HG03108 (cell line): ENCODE data around the gene CTNNBL1.
A peak's percentile ranks its signal among the peaks of the same experiment; 100 is the strongest.
"Not testable (repeated sequence)": the region's sequence is repeated elsewhere in the genome, so short reads cannot be mapped to it uniquely, and the experiment has no call there.

ENCODE experiments used
- ATAC-seq: cut with Tn5 transposase; IDR thresholded peaks from one replicate; pipeline ENCODE4 v1.9.1; 2021; ENCODE audit warnings: moderate library complexity; ENCODE audit not compliant: unreplicated experiment

Gene CTNNBL1

GRCh38 chr20:37693635-37694626, at the start of gene CTNNBL1:
Gene CTNNBL1 (plus strand): TSS chr20:37694030. CDS start chr20:37694123, 93 bp downstream.
- peak; percentile 82 for ATAC-seq

- no peak for ATAC-seq
Observed at GRCh38 chr20:37644605-37645004, 49.2 kb upstream of the CTNNBL1 start.

GRCh38 chr20:37647946-37648345, 45.9 kb upstream of the CTNNBL1 start:
- no peak for ATAC-seq

GRCh38 chr20:37649017-37649416, 44.8 kb upstream of the CTNNBL1 start:
- ATAC-seq, result no peak

GRCh38 chr20:37649676-37650370, 44.0 kb upstream of the CTNNBL1 start:
- no peak for ATAC-seq

- no peak for ATAC-seq
Observed at GRCh38 chr20:37650661-37651060, 43.2 kb upstream of the CTNNBL1 start.

GRCh38 chr20:37651932-37652331, 41.9 kb upstream of the CTNNBL1 start:
- no peak for ATAC-seq

- ATAC-seq, result no peak
Observed at GRCh38 chr20:37656945-37657344, 36.9 kb upstream of the CTNNBL1 start.

GRCh38 chr20:37657924-37658804, 35.7 kb upstream of the CTNNBL1 start:
- no peak for ATAC-seq

GRCh38 chr20:37661519-37661918, 32.3 kb upstream of the CTNNBL1 start:
- no peak for ATAC-seq

GRCh38 chr20:37662308-37662707, 31.5 kb upstream of the CTNNBL1 start:
- ATAC-seq, result no peak

GRCh38 chr20:37664595-37664994, 29.2 kb upstream of the CTNNBL1 start:
- ATAC-seq, result not testable (repeated sequence)

- no peak for ATAC-seq
Observed at GRCh38 chr20:37668166-37668565, 25.7 kb upstream of the CTNNBL1 start.

- no peak for ATAC-seq
Observed at GRCh38 chr20:37669062-37669772, 24.6 kb upstream of the CTNNBL1 start.

- no peak for ATAC-seq
Observed at GRCh38 chr20:37669773-37670236, 24.0 kb upstream of the CTNNBL1 start.

- no peak for ATAC-seq
Observed at GRCh38 chr20:37670351-37670791, 23.5 kb upstream of the CTNNBL1 start.

GRCh38 chr20:37672143-37672542, 21.7 kb upstream of the CTNNBL1 start:
- ATAC-seq, result no peak

GRCh38 chr20:37673444-37673843, 20.4 kb upstream of the CTNNBL1 start:
- ATAC-seq, result no peak

- no peak for ATAC-seq
Observed at GRCh38 chr20:37676440-37676839, 17.4 kb upstream of the CTNNBL1 start.
